GM21381 (cell line): ENCODE measurements around the gene DOCK1.
"Not testable (repeated sequence)": the region's sequence is repeated elsewhere in the genome, so short reads cannot be mapped to it uniquely, and the experiment has no call there.

Experiments used
- ATAC-seq: cut with Tn5 transposase; IDR thresholded peaks from one replicate; pipeline ENCODE4 v1.9.1; 2021; ENCODE audit warnings: mild to moderate bottlenecking, moderate library complexity; ENCODE audit not compliant: unreplicated experiment

The DOCK1 gene

DNA sequence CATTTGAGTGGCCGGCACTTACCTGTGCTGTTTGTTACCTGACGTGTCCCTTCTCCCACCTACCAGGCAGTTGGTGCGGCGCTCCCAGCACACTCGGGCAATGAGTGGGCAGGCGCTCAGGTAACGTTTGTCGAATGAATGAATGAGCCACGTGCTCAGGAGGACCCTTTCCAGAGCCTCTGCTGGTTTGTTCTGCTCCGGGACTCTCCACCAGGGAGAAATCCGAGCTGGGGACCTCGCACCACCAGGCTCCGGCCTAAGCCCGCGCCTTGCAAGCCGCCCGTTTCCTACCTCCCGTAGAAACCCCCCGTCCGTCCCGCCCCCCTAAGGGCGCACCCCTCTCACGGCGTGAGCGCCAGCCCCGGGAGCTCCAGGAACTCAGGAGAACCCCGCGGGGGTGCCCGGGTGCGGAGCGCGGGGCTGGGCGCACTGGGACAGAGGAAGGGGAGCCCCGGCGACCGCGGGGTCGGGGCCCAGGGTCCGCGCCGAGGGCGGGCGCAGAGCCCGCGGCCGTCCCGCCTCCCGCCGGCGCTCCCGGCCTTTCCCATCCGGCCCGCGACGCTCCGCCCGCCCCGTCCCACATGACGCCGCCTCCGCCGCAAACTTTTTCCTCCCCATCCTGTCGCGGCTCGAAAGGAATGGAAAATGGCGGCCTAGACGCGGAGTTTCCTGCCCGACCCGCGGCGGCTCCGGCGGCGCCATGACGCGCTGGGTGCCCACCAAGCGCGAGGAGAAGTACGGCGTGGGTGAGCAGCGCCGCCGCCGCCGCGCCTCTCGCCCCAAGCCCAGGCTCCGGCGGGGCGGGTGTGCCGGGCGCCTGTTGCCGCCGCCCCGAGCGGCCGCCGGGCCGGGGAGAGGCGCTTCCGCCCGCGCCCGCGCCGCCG, at the start of gene DOCK1:
Gene DOCK1, plus strand, starts transcription at position 611 of the 884 bp plus-strand sequence. Its CDS starts 90 bp downstream, at position 701.
- ATAC-seq = no peak

DNA sequence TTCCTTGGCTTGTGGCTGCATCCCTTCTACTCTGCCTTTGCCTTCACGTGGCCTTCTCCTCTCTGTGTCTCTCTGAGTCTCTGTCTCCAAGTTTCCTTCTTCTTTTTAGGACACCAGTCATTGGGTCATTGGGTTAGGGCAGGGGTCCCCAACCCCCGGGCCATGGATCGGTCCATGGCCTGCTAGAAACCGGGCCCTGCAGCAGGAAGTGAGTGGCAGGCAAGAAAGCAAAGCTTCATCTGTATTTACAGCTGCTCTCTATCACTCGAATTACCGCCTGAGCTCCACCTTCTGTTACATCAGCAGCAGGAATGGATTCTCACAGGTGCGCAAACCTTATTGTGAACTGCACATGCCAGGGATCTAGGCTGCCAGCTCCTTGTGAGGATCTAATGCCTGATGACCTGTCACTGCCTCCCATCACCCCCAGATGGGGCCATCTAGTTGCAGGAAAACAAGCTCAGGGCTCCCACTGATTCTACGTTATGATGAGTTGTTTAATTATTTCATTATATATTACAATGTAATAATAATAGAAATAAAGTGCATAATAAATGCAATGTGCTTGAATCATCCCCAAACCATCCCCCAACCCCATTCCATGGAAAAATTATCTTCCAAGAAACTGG, 47.9 kb upstream of the DOCK1 start:
- ATAC-seq = no peak

DNA sequence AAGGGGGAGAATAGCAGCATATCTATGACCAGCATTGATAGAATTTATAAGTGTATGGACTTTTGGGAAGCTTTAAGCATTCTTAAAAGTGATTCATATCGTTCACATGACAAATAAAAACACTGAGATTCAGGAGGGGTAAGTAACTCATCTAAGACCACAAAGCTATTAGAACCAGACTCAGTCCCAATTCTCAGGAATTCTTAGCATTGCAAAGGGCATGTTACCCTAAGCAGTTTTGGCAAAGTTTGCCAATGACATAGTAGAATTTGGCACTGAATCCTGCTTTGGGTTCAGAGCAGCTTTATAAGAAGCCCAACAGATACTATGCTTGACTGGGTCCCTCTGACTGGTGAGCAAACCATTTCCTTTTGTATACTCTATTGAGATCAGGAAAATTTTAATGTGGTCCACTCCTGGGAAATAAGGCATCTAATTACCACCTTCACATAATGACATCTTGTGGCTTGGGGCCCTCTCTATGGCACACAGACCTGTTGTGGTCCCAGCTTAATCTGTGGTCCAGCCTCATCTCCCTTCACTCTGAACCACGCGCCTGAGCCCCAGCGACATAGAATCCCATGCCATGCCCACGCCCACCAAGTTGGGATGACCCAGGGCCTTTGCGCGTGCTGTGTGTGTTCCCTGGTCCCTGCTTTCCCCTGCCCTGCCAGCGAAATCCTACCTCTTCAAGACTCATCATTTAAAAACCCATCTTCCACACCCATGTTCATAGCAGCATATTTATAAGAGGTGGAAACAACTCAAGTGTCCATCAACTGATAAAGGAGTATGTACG, 37.5 kb upstream of the DOCK1 start:
- no peak for ATAC-seq

DNA sequence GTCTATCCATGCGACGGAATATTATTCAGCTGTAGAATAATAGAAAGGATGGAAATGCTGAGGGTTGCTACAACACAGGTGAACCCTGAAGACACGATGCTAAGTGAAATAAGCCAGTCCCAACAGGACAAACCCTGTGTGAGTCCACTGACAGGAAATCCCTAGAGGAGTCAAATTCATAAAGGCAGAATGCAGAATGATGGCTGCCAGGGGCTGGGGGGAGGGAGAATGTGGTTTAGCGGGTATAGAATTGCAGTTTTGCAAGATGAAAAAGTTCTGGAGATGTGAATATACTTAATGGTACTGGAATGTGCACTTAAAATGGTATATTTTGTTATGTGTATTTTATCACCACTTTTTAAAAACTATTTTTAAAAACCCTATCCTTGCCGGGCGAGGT, 36.9 kb upstream of the DOCK1 start:
- no peak for ATAC-seq

DNA sequence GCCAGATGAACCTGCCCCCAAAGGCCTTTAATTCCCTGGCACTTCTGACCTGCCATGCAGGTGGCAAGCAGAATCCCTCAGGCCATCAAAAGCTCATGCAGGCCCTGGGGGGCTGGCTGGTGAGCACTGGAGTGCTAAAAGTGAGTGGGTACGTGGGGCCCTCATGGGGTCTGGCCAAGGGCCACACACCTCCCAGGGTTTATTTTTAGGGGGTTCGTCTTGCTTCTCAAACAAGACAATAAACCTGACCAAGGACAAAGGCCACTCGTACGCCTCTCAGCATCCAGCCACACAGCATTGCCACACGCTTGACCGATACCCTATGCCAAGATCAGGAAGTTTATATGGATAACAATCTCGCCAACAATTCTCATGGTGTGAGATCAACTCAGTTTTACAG, 33.1 kb upstream of the DOCK1 start:
- no peak for ATAC-seq

DNA sequence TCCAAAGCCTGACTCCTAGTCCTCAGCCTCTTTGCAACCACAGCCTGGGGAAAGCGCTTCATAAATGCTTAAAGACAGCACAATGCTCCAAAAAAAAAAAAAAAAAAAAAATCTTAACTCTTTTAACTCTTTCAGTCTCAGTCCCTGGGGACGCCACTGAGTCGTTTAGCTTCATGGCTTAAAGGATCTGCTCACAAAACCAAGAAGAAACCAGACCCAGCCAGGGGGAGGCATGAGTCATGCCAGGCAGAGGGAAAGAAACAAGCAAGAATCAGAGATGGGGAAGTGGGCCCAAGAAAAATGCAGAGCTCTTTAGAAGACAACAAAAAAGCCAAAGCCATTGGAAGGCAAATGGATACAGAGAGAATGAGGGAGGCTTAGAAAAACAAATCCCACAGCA, 32.5 kb upstream of the DOCK1 start:
- no peak for ATAC-seq

DNA sequence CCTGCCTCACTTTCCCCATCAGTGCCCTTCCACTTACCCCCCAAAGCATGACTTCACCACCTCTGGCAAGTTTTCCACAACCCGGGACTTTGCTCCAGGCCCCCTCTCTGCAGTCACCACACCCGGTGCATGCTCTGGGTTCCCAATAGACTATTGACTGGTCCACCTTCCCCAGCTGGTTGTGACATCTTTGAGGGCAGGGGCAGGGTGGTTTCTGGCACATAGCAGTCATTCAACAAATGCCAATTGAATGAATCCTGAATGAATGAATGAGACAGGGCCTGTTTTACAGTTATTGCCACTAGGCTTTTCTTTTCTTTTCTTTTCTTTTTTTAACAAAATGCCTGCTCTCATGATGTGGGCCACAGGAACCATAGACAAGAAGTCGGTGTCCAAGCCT, 28.8 kb upstream of the DOCK1 start:
- ATAC-seq = no peak

DNA sequence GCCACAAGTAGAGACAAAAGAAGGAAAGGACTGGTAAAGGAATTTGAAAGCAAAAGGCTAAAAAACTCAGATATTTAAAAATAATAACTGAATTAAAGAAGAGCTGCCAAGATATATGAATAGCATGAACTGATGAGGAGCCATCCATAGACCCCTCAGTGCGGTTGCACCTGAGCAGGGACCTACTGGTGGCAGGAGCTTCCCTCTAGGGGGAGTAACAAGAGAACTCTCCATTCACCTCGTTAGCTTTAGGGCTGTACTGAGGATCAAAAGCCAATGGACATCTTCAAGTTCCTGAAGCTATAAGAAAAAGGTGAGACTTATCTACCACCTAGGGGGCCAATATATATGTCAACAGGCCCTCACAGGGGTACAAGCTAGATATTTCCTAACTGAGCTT, 27.8 kb upstream of the DOCK1 start:
- no peak for ATAC-seq

DNA sequence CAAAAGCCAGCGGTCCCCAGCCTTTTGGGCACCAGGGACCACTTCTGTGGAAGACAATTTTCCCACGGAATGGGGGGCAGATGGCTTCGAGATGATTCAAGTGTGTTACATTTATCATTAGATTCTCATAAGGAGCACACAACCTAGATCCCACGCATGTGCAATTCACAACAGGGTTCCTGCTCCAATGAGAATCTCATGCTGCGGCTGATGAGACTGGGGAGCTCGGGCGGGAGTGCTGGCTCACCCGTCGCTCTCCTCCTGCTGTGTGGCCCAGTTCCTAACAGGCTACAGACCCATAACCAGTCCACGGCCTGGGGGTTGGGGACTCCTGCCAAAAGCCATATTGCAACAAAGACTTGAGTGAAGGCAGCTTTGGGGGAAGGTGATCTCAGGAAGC, 26.6 kb upstream of the DOCK1 start:
- no peak for ATAC-seq

DNA sequence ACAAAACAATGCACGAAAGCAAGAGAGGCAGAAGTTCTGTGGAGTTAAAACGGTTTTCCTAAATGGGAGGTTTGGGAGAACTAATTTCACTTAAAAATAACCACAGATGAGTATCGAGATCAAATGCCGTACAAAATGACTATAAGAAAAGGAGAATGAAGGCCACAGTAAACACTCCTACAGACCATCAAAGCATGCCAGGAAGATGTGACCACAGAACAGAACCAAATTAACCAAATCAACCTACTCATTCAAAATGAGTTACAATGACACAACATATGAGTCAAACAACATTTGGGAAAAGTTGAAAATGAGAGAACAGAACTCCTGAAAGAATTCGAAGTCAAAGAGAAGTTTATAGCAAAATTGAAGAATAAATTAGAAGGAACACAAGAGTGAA, 24.3 kb upstream of the DOCK1 start:
- no peak for ATAC-seq

DNA sequence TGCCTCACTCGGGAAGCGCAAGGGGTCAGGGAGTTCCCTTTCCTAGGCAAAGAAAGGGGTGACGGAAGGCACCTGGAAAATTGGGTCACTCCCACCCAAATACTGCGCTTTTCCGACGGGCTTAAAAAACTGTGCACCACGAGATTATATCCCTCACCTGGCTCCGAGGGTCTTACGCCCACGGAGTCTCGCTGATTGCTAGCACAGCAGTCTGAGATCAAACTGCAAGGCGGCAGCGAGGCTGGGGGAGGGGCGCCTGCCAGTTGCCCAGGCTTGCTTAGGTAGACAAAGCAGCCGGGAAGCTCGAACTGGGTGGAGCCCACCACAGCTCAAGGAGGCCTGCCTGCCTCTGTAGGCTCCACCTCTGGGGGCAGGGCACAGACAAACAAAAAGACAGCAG, 23.2 kb upstream of the DOCK1 start:
- ATAC-seq = not testable (repeated sequence)

DNA sequence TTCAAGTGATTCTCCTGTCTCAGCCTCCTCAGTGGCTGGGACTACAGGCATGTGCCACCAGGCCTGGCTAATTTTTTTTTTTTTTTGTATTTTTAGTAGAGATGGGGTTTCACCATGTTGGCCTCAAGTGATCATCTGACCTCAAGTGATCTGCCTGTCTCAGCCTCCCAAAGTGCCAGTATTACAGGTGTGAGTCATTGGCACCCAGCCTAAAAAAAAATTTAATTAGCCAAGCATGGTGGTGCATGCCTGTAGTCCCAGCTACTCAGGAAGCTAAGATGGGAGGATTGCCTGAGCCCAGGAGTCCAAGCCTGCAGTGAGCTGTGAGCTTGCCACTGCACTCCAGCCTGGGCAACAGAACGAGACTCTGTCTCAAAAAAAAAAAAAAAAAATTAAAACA, 16.8 kb upstream of the DOCK1 start:
- not testable (repeated sequence) for ATAC-seq

DNA sequence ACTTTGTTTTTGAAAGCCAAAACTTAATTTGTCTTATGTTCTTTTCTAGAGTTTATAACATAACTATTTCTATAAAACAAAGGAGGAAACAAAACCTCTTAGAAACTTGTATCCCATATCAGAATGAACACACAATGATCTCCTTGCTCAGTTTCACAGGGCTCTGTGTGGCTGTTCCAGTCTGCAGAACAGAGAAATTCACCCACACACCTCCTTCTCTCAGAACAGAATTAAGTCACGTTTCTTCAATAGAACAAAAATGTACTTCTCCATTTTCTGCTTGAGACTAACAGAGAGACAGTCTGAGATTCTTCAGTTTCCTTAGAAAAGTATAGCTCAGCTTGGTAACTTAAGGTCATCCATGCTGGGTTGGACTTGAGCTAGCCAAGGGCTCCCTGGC, 15.8 kb upstream of the DOCK1 start:
- ATAC-seq = no peak

DNA sequence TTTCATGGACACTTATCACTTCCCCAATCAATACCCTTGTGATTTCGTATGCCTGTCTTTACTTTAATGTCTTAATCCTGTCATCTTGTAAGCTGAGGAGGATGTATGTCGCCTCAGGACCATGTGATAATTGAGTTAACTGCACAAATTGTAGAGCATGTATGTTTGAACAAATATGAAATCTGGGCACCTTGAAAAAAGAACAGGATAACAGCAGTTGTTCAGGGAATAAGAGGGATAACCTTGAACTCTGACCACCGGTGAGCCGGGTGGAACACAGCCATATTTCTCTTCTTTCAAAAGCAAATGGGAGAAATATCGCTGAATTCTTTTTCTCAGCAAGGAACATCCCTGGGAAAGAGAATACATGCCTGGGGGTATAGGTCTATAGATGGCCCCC, 14.4 kb upstream of the DOCK1 start:
- ATAC-seq = not testable (repeated sequence)

DNA sequence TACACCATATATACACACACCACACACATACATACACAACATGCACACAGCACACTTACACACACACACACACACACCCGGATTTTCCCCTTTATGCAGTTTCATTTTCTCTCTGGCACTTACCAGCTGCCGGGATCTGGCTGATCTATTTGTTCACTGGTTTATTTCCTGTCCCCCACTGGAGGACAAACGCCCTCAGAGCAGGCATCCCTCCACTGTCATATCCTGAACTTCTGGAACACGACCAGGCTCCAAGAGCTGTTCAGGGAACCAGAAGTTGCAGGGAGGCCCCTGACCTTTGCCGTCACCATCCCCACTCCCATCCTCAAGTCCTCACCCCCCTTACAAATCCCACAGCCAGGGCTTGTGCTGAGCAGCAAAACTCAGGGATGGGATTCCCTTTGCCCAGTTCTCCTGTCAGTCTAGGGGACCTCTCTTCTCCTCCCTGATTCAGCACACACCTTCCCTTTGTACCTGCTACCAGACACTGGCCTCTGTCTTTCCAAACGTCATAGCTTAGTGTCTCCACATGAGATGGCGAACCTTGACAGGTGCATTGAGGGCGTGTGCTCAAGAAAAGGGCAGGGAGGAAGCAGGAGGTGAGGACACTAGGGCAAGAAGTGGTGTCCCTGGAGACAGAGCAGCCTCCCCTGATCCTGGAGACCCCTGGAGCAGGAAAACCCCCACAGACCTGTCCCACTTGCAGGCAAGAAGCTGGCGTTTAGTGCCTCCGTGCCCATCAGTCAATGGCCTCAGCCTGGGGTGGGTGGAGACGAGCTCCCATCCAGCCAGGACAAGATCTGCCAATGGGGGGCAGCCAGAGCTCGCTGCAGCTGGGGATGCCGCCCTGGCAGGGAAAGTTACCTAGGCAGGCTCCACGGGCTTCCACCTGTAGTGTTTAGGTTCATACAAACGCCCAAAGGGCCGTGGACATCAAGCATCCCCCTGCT, 12.7 kb upstream of the DOCK1 start:
- no peak for ATAC-seq

DNA sequence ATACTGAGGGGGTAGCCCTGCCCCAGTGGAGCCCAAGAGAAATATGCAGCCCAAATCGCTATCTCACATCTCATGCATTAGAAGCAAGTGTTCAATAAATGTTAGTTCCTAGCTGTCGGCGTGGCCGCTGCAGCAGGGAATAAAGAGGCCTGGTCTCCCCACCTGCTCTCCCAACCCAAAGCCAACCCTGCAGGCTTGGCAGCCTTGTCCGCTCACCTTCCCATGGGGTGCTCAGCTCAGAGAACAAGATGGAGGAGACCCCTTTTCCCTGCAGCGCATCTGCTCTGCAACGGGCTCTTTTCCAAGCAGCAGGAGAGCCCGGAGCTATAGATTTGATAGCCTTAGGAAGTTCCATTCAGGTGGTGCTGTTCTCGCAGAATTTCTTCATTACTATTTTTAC, 12.0 kb upstream of the DOCK1 start:
- ATAC-seq = no peak

DNA sequence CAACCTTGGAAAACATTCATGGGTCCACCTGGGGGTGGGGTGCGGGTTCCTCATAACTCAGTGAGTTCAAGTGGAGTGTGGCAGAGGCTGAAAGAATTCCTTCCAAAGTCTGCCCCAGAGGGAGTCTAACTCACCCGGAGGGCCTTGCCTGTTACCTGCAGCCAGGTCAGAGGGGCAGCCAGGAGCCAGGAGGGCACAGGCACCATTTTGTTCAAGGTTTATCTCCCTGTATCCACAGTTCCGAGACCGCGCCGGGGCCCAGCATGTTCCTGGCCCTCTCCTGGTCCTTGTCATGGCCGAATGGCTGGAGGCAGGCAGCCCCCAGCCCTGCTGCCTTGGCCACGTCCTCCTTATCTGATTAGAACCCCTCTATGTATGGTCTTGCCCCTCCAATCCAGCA, 11.4 kb upstream of the DOCK1 start:
- no peak for ATAC-seq

DNA sequence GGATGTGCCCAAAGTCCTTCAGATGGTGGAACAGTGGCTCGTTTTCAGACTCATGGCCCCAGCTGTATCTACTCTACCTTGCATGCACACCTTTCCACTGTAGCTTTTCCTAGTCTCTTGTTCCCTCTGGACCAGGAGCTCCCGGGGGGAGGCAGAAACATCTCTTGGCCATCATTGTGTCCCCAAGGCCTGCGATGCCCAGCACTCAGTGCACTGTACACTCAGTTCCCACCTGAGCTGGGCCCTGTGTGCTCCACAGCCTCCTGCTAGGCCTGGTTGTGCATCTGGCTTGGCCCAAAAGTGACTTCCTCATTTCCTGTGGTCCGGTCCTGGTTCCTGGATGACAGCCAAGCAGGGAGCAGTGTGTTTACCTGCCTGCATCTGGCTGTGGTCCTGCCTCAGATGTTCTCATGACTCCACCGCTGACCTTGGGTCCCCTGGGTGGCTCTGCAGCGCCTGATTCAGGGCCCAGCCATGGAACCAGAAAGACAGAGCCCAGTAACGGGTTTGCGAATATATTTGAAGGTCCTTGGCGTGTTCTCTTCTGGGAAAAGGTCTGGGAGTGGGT, 9.9 kb upstream of the DOCK1 start:
- ATAC-seq = no peak

DNA sequence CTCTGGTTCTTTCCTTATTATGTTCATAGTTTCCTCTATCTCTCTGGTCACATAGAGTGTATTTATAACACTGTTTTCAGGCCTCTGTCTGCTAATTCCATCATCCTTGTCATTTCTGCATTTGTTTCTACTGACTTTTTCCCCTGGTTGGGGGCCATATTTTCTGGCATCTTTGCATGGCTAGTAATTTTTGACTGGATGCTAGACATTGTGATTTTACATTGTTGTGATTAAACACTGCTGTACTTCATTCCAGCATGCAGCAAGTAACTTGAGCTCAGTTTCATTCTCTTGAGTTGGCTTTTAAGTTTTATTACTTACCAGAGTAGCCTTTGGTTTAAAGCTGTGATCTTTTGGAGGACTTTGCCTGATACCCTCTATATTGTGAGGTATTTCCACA, 6.8 kb upstream of the DOCK1 start:
- no peak for ATAC-seq

DNA sequence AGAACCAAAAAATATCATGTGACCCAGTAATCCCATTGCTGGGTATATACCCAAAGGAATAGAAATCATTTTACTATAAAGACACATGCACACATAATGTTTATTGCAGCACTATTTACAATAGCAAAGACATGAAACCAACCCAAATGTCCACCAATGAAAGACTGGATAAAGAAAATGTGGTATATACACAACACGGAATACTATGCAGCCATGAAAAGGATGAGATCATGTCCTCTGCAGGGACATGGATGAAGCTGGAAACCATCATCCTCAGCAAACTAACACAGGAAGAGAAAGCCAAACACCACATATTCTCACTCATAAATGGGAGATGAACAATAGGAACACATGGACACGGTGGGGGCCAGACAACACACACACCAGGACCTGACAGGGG, 5.7 kb upstream of the DOCK1 start:
- ATAC-seq = not testable (repeated sequence)
